GM12878 (cell line): Measurements from ENCODE around the gene FAM53B. TPM values are rescaled to one million over a fixed set of nuclear protein-coding genes. Genes with fewer than 3 reads are reported as not detected.

Experiments used
- ETV6 ChIP-seq, 2 experiments: fragments of 450-650 bp in 1 of 2; IDR thresholded peaks in 1 of 2; conservative IDR thresholded peaks in 1 of 2; 2 replicates each; pipeline ENCODE4 v1.6.1; 2014; ENCODE audit warnings: antibody characterized with exemption in 1 of 2, borderline replicate concordance in 1 of 2, low read depth in 1 of 2, mild to moderate bottlenecking in 1 of 2, moderate library complexity in 1 of 2
- polyA plus RNA-seq, 11 experiments: library from polyadenylated mRNA; depleted of rRNA in 4 of 11; unstranded in 6 of 11; stranded (reverse) in 5 of 11; fragments of >200 nt; fragmentation: Nextera tagmentation in 4 of 11; fragmentation: Illumina TruSeq in 1 of 11; extraction: Ambion mirVana in 4 of 11; extraction: Trizol in 1 of 11; gene quantifications; 1 replicate in 1 of 11; 2 replicates in 10 of 11; pipeline versions ENCODE4 v1.2.1 to v1.2.3, GENCODE V29; 2011 to 2016; ENCODE audit warnings: inconsistent platforms in 2 of 11, missing spikeins in 2 of 11, low read depth in 1 of 11
- total RNA-seq, 4 experiments: library from RNA; depleted of rRNA in 3 of 4; stranded (reverse); fragments of >200 nt in 3 of 4; fragmentation: Illumina TruSeq in 1 of 4; extraction: Trizol in 1 of 4; gene quantifications; 2 replicates each; pipeline versions ENCODE4 v1.2.1 to v1.2.3, GENCODE V29; 2013 to 2021
- TF ChIP-seq, protein P1 (sequence below): fragments of 450-650 bp; formaldehyde crosslinking; IDR thresholded peaks from 2 replicates; pipeline ENCODE4 v1.4.0; 2020; ENCODE audit warnings: mild to moderate bottlenecking, moderate library complexity
- TF ChIP-seq, protein P2 (sequence below): IDR thresholded peaks from 2 replicates; pipeline ENCODE4 v1.6.1; 2012; ENCODE audit warnings: low read depth, low read length, improper control_type of control experiment
- TF ChIP-seq, protein P3 (sequence below): fragments of 150-350 bp; IDR thresholded peaks from 2 replicates; pipeline ENCODE4 v1.6.1; 2016; ENCODE audit warnings: low read depth, low read length

FAM53B gene
- total and polyA plus RNA-seq, 10 of the 15 experiments (the other 5 are each of a cell fraction or from before 2014, with no cell fraction given), result 0.05 to 26.3 (median 8.1) TPM

DNA sequence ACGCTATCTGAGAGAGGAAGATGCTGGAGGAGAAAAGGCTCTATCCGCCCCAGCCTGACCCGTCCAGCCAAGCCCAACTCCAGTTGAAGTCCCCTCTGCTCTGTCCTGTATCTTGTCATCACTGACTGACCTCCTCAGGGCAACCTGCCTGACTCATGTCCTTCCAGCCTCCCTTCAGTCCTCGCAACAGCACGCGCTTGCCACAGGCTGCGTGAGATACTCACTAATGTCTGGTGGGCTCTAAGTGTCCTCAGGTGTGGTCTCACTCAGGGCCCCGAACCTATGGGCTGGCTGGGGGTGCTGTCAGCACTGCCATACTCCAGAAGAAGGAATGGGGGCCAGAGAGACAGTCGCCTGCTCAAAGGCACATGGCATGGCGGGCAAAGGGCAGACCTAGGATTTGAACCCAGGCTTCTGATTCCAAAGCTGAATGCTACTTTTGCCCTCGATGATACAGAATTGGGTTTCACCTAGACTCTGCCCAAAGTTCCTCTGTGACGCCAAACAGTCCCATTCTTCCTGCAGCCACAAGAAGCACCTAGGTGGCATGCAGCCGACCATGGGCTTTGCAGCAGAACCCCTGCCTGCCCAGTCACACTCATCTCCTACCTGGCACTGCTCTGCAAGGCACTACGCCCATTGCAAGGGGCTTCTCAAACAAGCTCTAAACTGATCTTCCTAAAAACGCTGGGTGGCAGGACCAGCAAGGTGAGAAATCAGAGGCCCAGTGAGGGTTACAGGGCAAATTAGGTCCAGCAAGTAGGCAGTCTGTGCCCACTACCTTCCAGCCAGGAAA, 8.5 kb downstream of the FAM53B start (continued):
- TF ChIP-seq, protein P1, sequence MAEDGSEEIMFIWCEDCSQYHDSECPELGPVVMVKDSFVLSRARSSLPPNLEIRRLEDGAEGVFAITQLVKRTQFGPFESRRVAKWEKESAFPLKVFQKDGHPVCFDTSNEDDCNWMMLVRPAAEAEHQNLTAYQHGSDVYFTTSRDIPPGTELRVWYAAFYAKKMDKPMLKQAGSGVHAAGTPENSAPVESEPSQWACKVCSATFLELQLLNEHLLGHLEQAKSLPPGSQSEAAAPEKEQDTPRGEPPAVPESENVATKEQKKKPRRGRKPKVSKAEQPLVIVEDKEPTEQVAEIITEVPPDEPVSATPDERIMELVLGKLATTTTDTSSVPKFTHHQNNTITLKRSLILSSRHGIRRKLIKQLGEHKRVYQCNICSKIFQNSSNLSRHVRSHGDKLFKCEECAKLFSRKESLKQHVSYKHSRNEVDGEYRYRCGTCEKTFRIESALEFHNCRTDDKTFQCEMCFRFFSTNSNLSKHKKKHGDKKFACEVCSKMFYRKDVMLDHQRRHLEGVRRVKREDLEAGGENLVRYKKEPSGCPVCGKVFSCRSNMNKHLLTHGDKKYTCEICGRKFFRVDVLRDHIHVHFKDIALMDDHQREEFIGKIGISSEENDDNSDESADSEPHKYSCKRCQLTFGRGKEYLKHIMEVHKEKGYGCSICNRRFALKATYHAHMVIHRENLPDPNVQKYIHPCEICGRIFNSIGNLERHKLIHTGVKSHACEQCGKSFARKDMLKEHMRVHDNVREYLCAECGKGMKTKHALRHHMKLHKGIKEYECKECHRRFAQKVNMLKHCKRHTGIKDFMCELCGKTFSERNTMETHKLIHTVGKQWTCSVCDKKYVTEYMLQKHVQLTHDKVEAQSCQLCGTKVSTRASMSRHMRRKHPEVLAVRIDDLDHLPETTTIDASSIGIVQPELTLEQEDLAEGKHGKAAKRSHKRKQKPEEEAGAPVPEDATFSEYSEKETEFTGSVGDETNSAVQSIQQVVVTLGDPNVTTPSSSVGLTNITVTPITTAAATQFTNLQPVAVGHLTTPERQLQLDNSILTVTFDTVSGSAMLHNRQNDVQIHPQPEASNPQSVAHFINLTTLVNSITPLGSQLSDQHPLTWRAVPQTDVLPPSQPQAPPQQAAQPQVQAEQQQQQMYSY, result no peak
- no peak for TF ChIP-seq ETV6 (conservative IDR thresholded peaks at IDR 0.05 in 1 of 2, IDR thresholded peaks at IDR 0.05 in 1 of 2; ENCODE audit: borderline replicate concordance in 1 of 2, low read depth in 1 of 2)
- TF ChIP-seq, protein P2, sequence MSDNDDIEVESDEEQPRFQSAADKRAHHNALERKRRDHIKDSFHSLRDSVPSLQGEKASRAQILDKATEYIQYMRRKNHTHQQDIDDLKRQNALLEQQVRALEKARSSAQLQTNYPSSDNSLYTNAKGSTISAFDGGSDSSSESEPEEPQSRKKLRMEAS, result no peak
- TF ChIP-seq, protein P3, sequence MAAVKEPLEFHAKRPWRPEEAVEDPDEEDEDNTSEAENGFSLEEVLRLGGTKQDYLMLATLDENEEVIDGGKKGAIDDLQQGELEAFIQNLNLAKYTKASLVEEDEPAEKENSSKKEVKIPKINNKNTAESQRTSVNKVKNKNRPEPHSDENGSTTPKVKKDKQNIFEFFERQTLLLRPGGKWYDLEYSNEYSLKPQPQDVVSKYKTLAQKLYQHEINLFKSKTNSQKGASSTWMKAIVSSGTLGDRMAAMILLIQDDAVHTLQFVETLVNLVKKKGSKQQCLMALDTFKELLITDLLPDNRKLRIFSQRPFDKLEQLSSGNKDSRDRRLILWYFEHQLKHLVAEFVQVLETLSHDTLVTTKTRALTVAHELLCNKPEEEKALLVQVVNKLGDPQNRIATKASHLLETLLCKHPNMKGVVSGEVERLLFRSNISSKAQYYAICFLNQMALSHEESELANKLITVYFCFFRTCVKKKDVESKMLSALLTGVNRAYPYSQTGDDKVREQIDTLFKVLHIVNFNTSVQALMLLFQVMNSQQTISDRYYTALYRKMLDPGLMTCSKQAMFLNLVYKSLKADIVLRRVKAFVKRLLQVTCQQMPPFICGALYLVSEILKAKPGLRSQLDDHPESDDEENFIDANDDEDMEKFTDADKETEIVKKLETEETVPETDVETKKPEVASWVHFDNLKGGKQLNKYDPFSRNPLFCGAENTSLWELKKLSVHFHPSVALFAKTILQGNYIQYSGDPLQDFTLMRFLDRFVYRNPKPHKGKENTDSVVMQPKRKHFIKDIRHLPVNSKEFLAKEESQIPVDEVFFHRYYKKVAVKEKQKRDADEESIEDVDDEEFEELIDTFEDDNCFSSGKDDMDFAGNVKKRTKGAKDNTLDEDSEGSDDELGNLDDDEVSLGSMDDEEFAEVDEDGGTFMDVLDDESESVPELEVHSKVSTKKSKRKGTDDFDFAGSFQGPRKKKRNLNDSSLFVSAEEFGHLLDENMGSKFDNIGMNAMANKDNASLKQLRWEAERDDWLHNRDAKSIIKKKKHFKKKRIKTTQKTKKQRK, result no peak
